Panc1 (cell line): ENCODE results near the gene TFDP1. TPM values are rescaled to one million over a fixed set of nuclear protein-coding genes. Genes with fewer than 3 reads are reported as not detected.

ENCODE experiments used
- ATAC-seq: fragments of 200-7000 bp; cut with Tn5 transposase; 2 replicates; pipeline ENCODE4 v1.9.1; 2020; ENCODE audit warnings: mild to moderate bottlenecking, moderate library complexity
- BruUV-seq: library from RNA; stranded (reverse); fragments of 400-500 nt; replicated peaks from 2 replicates; lab custom pipeline; 2021; lab: Mats Ljungman, UMichigan
- CTCF ChIA-PET: fragments of 300-600 bp; sonication (Branson Sonifier 250); formaldehyde crosslinking; loops from one replicate; lab custom pipeline; 2022; ENCODE audit warnings: antibody characterized with exemption; lab: Charles Lee
- POLR2A ChIA-PET: fragments of 300-600 bp; sonication (Branson Sonifier 250); formaldehyde crosslinking; loops from one replicate; lab custom pipeline; 2022; ENCODE audit warnings: antibody characterized with exemption; lab: Charles Lee
- DNase-seq: peaks from one replicate; pipeline ENCODE4 v3.0.0-alpha.2; 2010; ENCODE audit warnings: low read depth, low spot score
- H3K27ac ChIP-seq: 2 replicates; pipeline ENCODE4 v1.5.1; 2011; ENCODE audit warnings: mild to moderate bottlenecking, low read length, inconsistent platforms
- H3K27me3 ChIP-seq: fragments of 200-500 bp; sonication (Bioruptor generic); 2 replicates; pipeline ENCODE4 v1.6.0; 2014; ENCODE audit warnings: low read length, inconsistent platforms; ENCODE audit not compliant: control insufficient read depth, insufficient read depth
- H3K36me3 ChIP-seq: fragments of 200-500 bp; sonication (Bioruptor generic); 2 replicates; pipeline ENCODE4 v1.5.1; 2014; ENCODE audit warnings: inconsistent platforms, mild to moderate bottlenecking, low read length, moderate library complexity; ENCODE audit not compliant: control insufficient read depth, insufficient read depth
- H3K4me1 ChIP-seq: 2 replicates; pipeline ENCODE4 v1.5.1; 2011; ENCODE audit warnings: inconsistent platforms, mild to moderate bottlenecking, low read length, moderate library complexity; ENCODE audit not compliant: control insufficient read depth, insufficient read depth
- H3K4me3 ChIP-seq, 2 experiments: 2 replicates each; pipeline ENCODE4 v1.5.1; 2011 to 2012; ENCODE audit warnings: low read depth in 2 of 2, low read length in 2 of 2, mild to moderate bottlenecking in 2 of 2, inconsistent platforms in 1 of 2, moderate library complexity in 1 of 2
- H3K9me3 ChIP-seq: fragments of 200-500 bp; sonication (Bioruptor generic); 2 replicates; pipeline ENCODE4 v1.5.1; 2014; ENCODE audit warnings: low read depth, mild to moderate bottlenecking, inconsistent platforms, low read length, moderate library complexity; ENCODE audit not compliant: control insufficient read depth, insufficient read depth
- CTCF ChIP-seq: fragments of 450-650 bp; IDR thresholded peaks from 2 replicates; pipeline ENCODE4 v1.5.1; 2017; ENCODE audit warnings: mild to moderate bottlenecking
- POLR2AphosphoS5 ChIP-seq: IDR thresholded peaks from 2 replicates; pipeline ENCODE4 v1.6.1; 2012; ENCODE audit warnings: mild to moderate bottlenecking, low read depth, low read length, moderate library complexity
- REST ChIP-seq, 2 experiments: IDR thresholded peaks; 2 replicates each; pipeline ENCODE4 v1.6.1; 2011 to 2012; ENCODE audit warnings: low read depth in 2 of 2, control low read depth in 1 of 2, low read length in 1 of 2, mild to moderate bottlenecking in 1 of 2, moderate library complexity in 1 of 2; ENCODE audit not compliant: insufficient read depth in 1 of 2
- SIN3A ChIP-seq: IDR thresholded peaks from 2 replicates; pipeline ENCODE4 v1.6.1; 2012; ENCODE audit warnings: low read depth, mild to moderate bottlenecking, low read length, moderate library complexity, borderline replicate concordance; ENCODE audit not compliant: insufficient read depth
- TCF7L2 ChIP-seq: IDR thresholded peaks from 2 replicates; pipeline ENCODE4 v1.6.1; 2011; ENCODE audit warnings: mild to moderate bottlenecking, low read depth, low read length, inconsistent platforms
- in situ Hi-C: cut with HindIII; loops from 2 replicates; pipeline ENCODE4 v1.10.0; 2016; ENCODE audit warnings: low sequenced_read_pairs, low pct_unique_long_range_greater_than_20kb
- intact Hi-C: fragments of 100-400 bp; cut with micrococcal nuclease; formaldehyde crosslinking; loops from one replicate; pipeline ENCODE4 v1.10.0; 2022; ENCODE audit not compliant: unreplicated experiment
- total RNA-seq: library from RNA; stranded (reverse); gene quantifications from one replicate; pipeline ENCODE4 v1.2.1, GENCODE V29; 2021; ENCODE audit not compliant: unreplicated experiment

TFDP1 gene
- total RNA-seq, 1 experiment from 2014 or later: 91.6 TPM

GRCh38 chr13:113612607-113613006 is 28.1 kb downstream of the TFDP1 start:
- POLR2A ChIA-PET: no interaction called here
- no peak for DNase-seq
- in situ Hi-C loops (no loop called here), intact Hi-C loops (no loop called here)
- no peak overlapping the region for H3K27ac ChIP-seq
- no peak overlapping the region for H3K4me3 ChIP-seq
- no peaks in the 10 kb centered on the region for H3K9me3 ChIP-seq
- no peaks in the 10 kb centered on the region for H3K27me3 ChIP-seq
- TF ChIP-seq POLR2AphosphoS5 (no peak), SIN3A (no peak), TCF7L2 (no peak), REST (IDR thresholded peaks at IDR 0.05; ENCODE audit: insufficient read depth in 1 of 2, low read depth in 2 of 2, low read length in 1 of 2) (no peak), CTCF (no peak)
- ATAC-seq: no peak
- CTCF ChIA-PET: no interaction called here
- BruUV-seq: no TSS peak
- peaks cover 5% of the 10 kb centered on the region; the same call in 1 of the 2 replicates for H3K4me1 ChIP-seq
- H3K36me3 ChIP-seq: peaks cover 3% of the 10 kb centered on the region; the same call in 1 of the 2 replicates

GRCh38 chr13:113613789-113614379 is 29.3 kb downstream of the TFDP1 start:
- Histone ChIP-seq H3K27me3 (no peaks in the 10 kb centered on the region), H3K36me3 (peaks cover 3% of the 10 kb centered on the region; the same call in 1 of the 2 replicates), H3K4me1 (peaks cover 5% of the 10 kb centered on the region; the same call in 1 of the 2 replicates), H3K27ac (no peak overlapping the region), H3K9me3 (no peaks in the 10 kb centered on the region), H3K4me3 (no peak overlapping the region)
- in situ Hi-C loops (no loop called here), intact Hi-C loops (no loop called here)
- ChIA-PET POLR2A (no interaction called here), CTCF (no interaction called here)
- no TSS peak for BruUV-seq
- no peak for DNase-seq
- no peak for ATAC-seq
- TF ChIP-seq REST (IDR thresholded peaks at IDR 0.05; ENCODE audit: insufficient read depth in 1 of 2, low read depth in 2 of 2, low read length in 1 of 2): no peak
- TF ChIP-seq SIN3A: no peak
- no peak for TF ChIP-seq POLR2AphosphoS5
- TF ChIP-seq CTCF: no peak
- no peak for TF ChIP-seq TCF7L2
